Activated gamma-delta T cell treated with anti-CD3 and anti-CD28 coated beads, Interleukin-2, amount 50 U/mL, for 16 hours (primary cell): ENCODE measurements around the gene CLIC4.

ENCODE experiments used
- DNase-seq: peaks from one replicate; pipeline ENCODE4 v3.0.0-alpha.2; 2020; ENCODE audit warnings: low read depth

Gene CLIC4

GRCh38 chr1:24860841-24861240, 115.6 kb downstream of the CLIC4 start:
- no peak for DNase-seq

- no peak for DNase-seq
These were observed 116.8 kb downstream of the CLIC4 start for GRCh38 chr1:24861821-24862727.

- DNase-seq = no peak
These were observed 117.7 kb downstream of the CLIC4 start for GRCh38 chr1:24862775-24863483.

- no peak for DNase-seq
These were observed 119.1 kb downstream of the CLIC4 start for GRCh38 chr1:24864370-24864777.

GRCh38 chr1:24865168-24865567, 119.9 kb downstream of the CLIC4 start:
- DNase-seq = no peak

GRCh38 chr1:24865587-24865986, 120.3 kb downstream of the CLIC4 start:
- DNase-seq = no peak

- no peak for DNase-seq
These were observed 121.2 kb downstream of the CLIC4 start for GRCh38 chr1:24866211-24867083.

GRCh38 chr1:24867084-24867870, 122.0 kb downstream of the CLIC4 start:
- no peak for DNase-seq

- DNase-seq = no peak
These were observed 123.0 kb downstream of the CLIC4 start for GRCh38 chr1:24868016-24868875.

GRCh38 chr1:24870551-24871195, 125.4 kb downstream of the CLIC4 start:
- no peak for DNase-seq

- no peak for DNase-seq
These were observed 126.2 kb downstream of the CLIC4 start for GRCh38 chr1:24871306-24871901.

- DNase-seq = no peak
These were observed 127.0 kb downstream of the CLIC4 start for GRCh38 chr1:24872061-24872850.

- DNase-seq = no peak
These were observed 127.9 kb downstream of the CLIC4 start for GRCh38 chr1:24873148-24873547.

- no peak for DNase-seq
These were observed 128.8 kb downstream of the CLIC4 start for GRCh38 chr1:24874056-24874455.

GRCh38 chr1:24874611-24875234, 129.5 kb downstream of the CLIC4 start:
- no peak for DNase-seq

- no peak for DNase-seq
These were observed 130.0 kb downstream of the CLIC4 start for GRCh38 chr1:24875257-24875656.

GRCh38 chr1:24875991-24876506, 130.8 kb downstream of the CLIC4 start:
- DNase-seq = no peak

- no peak for DNase-seq
These were observed 132.8 kb downstream of the CLIC4 start for GRCh38 chr1:24878045-24878444.
